NCI-H748 (cell line): Measurements from ENCODE around the gene TMEM120B.
"Not testable (repeated sequence)": the region's sequence is repeated elsewhere in the genome, so short reads cannot be mapped to it uniquely, and the experiment has no call there.

Experiments
- DNase-seq: peaks from one replicate; lab custom pipeline; 2025; ENCODE audit not compliant: unreplicated experiment; lab: John Stamatoyannopoulos, UW

Gene TMEM120B

DNA sequence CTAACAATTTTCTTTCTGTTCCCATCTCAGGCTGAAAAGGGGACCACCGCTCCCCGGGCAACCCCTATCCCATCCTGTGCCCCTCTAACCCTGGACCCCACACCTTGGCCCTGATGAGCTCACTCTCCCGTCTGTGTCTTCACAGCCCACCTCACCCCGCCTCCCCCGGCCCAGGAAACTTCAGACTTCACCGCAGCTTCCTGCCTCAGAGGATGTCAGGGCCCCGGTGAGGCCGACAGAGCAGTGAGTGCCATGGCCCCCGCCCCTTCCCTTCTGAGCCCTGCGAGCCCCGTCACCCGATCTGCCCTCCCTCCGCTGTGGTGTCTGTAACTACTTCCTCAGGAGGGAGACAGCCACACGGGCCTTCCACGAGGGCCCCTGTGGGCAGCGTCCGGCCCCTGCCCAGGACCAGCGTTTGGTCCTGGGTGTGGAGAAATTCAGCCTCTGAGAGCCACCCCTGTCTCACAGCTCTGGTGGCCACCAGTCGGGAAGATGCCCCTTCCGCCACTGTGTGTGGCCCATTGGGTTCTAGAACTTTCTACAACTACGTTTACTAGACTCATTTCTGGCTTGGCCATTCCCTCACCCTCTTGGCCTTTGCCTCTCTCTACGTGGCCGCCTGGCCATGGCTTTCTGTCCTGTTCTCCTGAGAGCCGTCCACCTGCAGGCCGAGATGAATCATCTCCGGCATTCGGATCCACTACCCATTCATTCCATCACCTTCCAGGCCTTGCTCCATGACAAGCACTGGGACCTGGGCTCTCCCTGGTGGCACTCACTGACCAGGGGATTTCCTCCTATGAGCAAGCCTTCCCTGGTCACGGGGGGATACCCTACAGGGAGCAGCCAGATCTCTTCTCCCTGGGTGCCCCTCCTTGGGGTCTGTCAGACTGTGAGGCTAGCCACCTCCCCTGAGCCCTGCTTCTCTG lies 77.5 kb downstream of the TMEM120B start:
- DNase-seq: no peak

GRCh38 chr12:121790785-121791184 lies 78.2 kb downstream of the TMEM120B start:
- not testable (repeated sequence) for DNase-seq

GRCh38 chr12:121791671-121792551 lies 79.4 kb downstream of the TMEM120B start:
- DNase-seq: no peak

GRCh38 chr12:121792607-121793439 lies 80.3 kb downstream of the TMEM120B start:
- DNase-seq: no peak

DNA sequence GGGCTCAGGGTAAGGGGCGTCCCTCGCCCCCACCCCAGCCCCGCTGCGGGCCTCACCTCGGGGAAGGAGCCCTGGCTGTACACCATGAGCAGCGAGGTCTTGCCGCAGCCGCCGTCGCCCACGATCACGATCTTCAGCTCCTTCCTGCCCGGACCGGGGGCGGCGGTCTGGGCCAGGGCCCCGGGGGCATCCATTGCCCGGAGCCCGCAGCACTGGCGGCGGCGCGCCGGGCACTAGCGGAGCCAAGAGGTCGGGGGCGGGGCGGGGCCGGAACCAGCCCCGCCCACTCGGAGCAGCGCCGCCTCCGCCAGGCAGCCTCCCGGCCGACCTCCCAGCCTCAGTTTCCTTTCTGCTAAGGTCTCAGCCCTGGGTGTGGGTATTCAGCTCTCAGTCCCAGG lies 80.9 kb downstream of the TMEM120B start, which contains the start of gene RHOF:
Gene RHOF (minus strand): TSS at position 249 of the 398 bp plus-strand sequence. CDS start 55 bp downstream, at position 194.
- DNase-seq: no peak

GRCh38 chr12:121793838-121794533 lies 81.4 kb downstream of the TMEM120B start:
- peak; percentile 85 for DNase-seq

GRCh38 chr12:121794534-121795033 lies 82.0 kb downstream of the TMEM120B start:
- no peak for DNase-seq

GRCh38 chr12:121795034-121795968 lies 82.7 kb downstream of the TMEM120B start:
- peak; percentile 75 for DNase-seq

DNA sequence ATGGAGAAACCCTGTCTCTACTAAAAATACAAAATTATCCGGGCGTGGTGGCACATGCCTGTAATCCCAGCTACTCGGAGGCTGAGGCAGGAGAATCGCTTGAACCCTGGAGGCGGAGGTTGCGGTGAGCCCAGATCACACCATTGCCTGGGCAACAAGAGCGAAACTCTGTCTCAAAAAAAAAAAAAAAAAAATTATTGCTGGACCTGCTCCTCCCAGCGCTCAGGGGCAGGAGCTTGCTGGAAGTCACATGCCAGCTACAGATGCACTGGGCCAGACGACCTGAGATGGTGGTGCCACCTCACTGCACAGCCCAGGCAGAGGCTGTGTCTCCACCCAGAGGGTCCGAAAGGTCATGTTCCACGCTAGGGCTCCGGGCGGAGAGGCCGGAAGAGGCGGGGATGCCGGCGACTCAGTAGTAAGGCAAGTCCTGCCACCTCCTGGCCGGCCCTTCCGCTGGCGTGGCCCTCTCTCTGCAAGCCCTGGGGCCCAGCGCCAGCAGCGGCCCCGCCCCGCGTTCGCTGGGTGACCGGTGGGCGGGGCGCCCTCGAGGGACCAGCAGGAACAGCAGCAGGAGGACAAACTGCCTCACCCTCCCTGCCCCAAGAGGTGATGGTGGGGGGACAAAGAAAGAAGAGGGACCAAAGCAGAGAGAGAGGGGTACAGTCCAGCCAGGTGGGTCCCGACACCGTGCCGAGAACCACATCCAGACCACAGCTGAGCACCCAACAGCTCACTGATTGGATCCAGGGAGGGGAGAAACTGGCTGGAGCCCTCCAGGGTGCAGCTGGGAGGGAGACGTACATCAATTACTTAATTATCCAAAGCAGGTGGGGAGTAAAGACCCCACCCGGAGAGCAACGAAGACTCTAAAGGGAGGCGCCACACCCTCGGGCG lies 84.6 kb downstream of the TMEM120B start:
- peak; percentile 93 for DNase-seq

DNA sequence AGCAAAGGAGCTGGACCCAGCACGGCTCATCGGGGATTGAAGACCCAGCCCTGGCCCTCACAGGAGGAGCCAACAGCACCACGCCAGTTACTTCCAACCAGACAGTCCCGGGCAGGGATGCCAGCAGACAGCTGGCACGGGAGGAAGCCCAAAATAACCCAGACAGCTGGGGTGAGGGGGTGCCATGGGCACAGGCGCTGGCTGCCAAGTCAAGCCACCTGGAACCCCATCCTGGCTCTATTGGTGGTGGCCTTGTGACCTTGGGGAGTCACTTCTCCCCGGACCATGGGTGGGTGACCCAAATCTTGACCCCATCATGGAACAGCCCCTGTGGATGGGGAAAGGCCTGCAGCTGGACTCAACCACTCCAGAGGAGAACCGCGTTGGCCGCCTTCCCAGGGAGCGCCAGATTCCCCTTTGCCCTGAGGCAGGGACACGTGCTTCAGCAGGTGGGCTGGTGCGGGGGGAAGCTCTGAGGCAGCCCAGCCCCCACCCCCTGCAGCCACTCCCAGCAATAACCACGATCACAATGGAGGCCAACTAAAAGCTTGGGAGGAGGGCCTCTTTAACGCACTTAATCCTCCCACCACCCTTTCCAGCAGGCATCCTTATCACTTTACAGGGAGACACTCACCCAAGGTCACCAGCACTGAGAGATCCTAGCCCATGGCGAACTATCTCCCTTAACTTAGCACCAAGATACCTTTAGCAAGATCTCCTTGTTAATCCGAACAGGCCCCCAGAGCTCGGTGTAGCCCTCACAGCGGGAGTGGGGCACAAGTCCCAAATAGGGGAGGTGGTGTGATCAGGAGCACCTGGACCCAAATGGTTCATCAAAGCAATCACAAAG lies 85.6 kb downstream of the TMEM120B start:
- DNase-seq: peak; percentile 93

DNA sequence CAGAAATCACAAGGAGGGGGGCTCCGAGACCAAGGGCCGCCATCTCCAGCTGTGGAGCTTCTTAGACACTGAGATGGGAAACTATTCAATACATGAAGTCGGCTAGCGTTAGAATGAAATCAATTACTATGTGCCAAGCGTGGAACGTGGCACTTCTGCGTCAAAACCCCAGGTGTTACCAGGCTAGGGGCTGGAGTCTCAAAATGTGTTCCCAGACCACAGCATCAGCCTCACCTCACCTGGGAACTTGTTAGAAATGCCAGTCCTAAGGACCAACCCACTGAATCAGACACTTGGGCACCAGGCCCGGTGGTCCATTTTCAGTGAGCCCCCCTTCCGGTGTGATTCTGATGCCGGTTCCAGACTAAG lies 86.2 kb downstream of the TMEM120B start:
- peak; percentile 65 for DNase-seq

DNA sequence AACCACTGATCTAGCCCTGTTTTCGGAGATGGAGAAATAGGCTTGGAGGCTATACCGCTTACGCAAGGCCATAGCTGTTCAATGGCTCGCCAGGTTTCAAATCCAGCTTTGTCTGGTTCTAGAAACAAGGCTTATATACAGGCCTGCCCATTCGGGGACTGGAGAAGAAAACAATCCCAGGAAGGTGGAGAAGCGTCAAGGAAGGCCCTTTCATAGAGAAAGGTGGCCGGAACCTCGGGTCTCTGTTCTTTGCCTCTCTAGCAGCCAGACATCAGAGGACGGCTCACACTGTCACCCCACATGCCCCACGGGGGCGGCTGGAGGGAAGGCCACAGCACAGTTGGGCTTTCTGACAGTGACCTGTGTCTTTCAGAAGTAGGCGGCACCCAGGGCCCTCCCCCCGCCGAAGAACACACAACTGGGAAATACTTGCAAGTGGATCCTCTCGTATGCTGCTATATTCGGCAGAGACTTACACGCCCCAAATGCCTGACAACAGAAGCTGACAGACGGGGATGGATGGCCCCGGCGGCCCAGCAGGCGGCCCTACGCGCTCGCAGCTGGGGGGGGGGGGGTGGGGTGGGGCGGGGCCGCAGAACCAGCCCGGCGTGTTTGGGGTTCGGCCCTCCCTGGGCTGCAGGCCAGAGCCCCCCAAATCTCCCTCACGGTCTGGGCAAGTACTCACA lies 86.7 kb downstream of the TMEM120B start:
- peak; percentile 81 for DNase-seq

- peak; percentile 75 for DNase-seq
These were observed 87.5 kb downstream of the TMEM120B start for GRCh38 chr12:121799842-121800693.

- peak; percentile 77 for DNase-seq
These were observed 88.4 kb downstream of the TMEM120B start for GRCh38 chr12:121800694-121801594.
